ENCODE results near the gene SNX22.

SNX22 gene

DNA sequence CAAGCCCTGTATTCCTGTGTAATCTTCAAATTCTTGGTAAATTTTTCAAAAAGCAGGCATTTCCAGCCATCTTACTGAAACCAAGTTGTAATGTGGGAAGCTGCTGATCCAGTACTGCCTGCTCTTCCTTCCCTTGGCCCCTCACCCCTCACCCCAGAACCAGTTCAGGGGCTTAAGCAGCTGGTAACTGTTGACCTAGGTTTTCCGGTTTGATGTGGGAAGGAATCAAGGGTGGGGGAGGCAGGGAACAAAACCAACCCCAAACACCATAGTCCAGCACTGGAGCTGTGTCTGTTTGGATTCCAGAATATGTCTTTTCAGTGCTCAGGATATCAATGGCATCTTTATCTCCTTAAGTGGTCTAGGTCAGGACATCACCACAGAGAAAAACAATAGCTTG lies 29.1 kb upstream of the SNX22 start:
- CTCF ChIA-PET, result interaction anchor here (0.8 to 5.3 kb wide), 6 partner anchors 11 to 31 kb away, joined by 3 to 23 read pairs (median 6); no protein-coding TSS in a partner anchor
- POLR2A ChIA-PET, result no interaction called here
- TF ChIP-seq, protein P1, sequence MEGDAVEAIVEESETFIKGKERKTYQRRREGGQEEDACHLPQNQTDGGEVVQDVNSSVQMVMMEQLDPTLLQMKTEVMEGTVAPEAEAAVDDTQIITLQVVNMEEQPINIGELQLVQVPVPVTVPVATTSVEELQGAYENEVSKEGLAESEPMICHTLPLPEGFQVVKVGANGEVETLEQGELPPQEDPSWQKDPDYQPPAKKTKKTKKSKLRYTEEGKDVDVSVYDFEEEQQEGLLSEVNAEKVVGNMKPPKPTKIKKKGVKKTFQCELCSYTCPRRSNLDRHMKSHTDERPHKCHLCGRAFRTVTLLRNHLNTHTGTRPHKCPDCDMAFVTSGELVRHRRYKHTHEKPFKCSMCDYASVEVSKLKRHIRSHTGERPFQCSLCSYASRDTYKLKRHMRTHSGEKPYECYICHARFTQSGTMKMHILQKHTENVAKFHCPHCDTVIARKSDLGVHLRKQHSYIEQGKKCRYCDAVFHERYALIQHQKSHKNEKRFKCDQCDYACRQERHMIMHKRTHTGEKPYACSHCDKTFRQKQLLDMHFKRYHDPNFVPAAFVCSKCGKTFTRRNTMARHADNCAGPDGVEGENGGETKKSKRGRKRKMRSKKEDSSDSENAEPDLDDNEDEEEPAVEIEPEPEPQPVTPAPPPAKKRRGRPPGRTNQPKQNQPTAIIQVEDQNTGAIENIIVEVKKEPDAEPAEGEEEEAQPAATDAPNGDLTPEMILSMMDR (IDR thresholded peaks at IDR 0.05; ENCODE audit: control extremely low read depth, extremely low read depth, low read depth, missing control alignments), result no peak
- no peak for DNase-seq (ENCODE audit: extremely low spot score)

DNA sequence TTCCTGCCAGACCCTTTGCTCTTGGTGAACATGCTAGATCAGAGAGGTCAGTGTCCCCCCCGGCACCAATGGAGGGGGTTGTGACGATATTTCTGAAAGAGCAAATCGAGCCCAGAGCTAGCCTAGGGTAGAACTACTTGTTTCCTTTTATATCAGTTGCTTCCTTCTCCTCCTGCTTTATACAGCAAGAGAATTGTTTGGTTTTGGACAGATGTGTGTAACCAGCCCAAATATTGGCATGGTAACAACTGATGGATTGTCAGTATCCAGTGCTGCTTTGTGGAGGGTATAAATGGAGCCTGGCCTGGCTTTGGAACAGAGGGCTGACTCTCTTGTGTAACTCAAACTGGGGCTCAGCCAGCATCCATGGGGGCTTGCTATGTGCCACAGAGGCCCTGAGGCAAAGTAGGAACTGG lies 28.6 kb upstream of the SNX22 start:
- TF ChIP-seq, protein P1 (IDR thresholded peaks at IDR 0.05; ENCODE audit: control extremely low read depth, extremely low read depth, low read depth, missing control alignments), result no peak
- no peak for DNase-seq (ENCODE audit: extremely low spot score)
- ChIA-PET CTCF (interaction anchor here (1.1 to 5.3 kb wide), 6 partner anchors 10 to 30 kb away, joined by 4 to 23 read pairs (median 6); no protein-coding TSS in a partner anchor), POLR2A (no interaction called here)

DNA sequence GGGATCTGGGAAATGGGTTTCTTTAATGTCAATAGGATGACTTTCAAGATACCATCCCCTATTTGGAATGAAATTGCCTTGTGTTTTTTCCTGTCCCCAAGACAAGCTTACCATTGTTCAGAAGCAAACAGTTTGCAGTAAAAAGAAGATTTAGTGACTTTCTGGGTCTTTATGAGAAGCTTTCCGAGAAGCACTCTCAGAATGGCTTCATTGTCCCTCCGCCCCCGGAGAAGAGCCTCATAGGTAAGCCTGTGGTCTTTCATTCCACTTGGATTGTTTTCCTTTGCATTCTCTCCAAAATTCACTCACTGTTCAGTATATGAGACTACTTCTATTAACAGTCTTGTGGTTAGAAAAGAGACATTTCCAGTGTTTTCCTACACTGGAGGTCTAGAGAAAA lies 25.6 kb upstream of the SNX22 start:
- ChIA-PET CTCF (interaction anchor here (1.0 to 1.7 kb wide), 4 partner anchors 16 to 27 kb away, joined by 3 to 7 read pairs (median 4); no protein-coding TSS in a partner anchor), POLR2A (interaction anchor here (0.6 kb wide), 1 partner anchor 1002 kb away, joined by 8 read pairs; no protein-coding TSS in a partner anchor)
- DNase-seq (ENCODE audit: extremely low spot score), result no peak
- TF ChIP-seq, protein P1 (IDR thresholded peaks at IDR 0.05; ENCODE audit: control extremely low read depth, extremely low read depth, low read depth, missing control alignments), result no peak

DNA sequence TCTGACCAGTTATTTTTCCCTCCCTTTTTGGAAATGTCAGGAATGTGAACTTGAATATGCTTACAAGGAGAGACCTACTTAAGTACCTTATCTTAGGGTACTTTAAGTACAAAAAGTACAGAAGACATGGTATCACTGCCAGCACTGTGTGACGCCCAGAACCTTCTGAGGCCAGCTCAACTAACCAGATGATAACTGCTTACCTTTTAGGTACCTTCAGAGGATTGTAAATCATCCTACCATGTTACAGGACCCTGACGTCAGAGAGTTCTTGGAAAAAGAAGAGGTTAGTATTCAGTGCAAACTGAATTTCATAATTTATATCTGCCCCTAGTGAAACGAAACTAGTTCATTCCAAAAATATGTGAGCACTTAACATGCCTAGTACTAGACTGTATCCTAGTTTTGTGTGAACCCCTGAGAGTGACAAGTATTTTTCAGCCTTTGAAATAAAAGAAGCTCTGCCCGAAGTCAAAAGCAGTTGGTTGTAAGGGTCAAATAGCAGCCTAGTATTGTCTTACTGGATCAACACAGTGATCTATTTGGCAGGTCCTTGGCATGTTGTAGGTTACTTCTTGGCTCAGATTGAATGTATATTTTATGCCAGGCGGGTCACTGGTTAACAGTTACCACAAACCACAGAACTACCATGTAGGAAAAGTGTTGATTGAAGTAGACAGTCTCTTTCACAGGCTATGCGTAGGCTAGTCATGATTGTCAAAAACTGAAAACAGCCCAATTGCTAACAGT lies 23.8 kb upstream of the SNX22 start:
- TF ChIP-seq, protein P1 (IDR thresholded peaks at IDR 0.05; ENCODE audit: control extremely low read depth, extremely low read depth, low read depth, missing control alignments), result no peak
- no peak for DNase-seq (ENCODE audit: extremely low spot score)
- CTCF ChIA-PET, result interaction anchor here (1.2 to 1.5 kb wide), 3 partner anchors 12 to 26 kb away, joined by 3 to 6 read pairs (median 4); no protein-coding TSS in a partner anchor
- POLR2A ChIA-PET, result no interaction called here

DNA sequence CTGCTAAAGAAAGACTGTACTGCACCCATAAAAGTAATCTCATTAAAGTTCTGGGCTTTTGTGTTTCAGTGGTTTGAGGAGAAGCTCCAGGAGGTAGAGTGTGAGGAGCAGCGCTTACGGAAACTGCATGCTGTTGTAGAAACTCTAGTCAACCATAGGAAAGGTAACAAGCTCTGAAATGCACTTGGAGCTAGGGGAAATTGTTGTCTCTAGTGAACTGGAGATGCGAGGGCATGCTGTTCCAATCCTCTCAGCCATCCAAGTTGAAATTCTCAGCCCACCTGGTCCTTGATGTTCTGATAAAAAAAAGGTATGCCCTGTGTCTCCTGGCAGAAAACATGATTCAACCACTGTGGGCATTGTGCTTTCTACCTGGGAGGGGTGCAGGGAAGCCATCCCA lies 21.4 kb upstream of the SNX22 start:
- POLR2A ChIA-PET, result no interaction called here
- CTCF ChIA-PET, result interaction anchor here (1.0 to 2.2 kb wide), 3 partner anchors 14 to 23 kb away, joined by 3 to 11 read pairs (median 4); no protein-coding TSS in a partner anchor
- TF ChIP-seq, protein P1 (IDR thresholded peaks at IDR 0.05; ENCODE audit: control extremely low read depth, extremely low read depth, low read depth, missing control alignments), result no peak
- DNase-seq (ENCODE audit: extremely low spot score), result no peak

DNA sequence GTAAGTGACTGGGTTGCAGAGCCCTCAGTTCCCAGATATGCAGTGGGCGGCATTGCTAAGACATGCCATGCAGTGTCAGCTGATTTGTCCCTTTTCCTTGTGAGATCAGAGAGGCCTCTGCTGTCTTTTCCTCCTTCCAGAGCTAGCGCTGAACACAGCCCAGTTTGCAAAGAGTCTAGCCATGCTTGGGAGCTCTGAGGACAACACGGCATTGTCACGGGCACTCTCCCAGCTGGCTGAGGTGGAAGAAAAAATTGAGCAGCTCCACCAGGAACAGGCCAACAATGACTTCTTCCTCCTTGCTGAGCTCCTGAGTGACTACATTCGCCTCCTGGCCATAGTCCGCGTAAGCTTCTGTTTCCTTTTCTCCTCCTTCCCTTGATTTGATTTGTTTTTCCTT lies 20.0 kb upstream of the SNX22 start:
- DNase-seq (ENCODE audit: extremely low spot score), result no peak
- TF ChIP-seq, protein P1 (IDR thresholded peaks at IDR 0.05; ENCODE audit: control extremely low read depth, extremely low read depth, low read depth, missing control alignments), result no peak
- POLR2A ChIA-PET, result interaction anchor here (0.6 kb wide), 1 partner anchor 24 kb away, joined by 6 read pairs; no protein-coding TSS in a partner anchor
- CTCF ChIA-PET, result interaction anchor here (0.8 to 2.2 kb wide), 7 partner anchors 10 to 38 kb away, joined by 3 to 11 read pairs (median 4); partner anchors contain the start of gene CIAO2A
